Gastroesophageal sphincter (tissue), 4 donors: ENCODE results near the gene FOXD2. TPM values are rescaled to one million over a fixed set of nuclear protein-coding genes. Genes with fewer than 3 reads are reported as not detected.

Source experiments
- ATAC-seq: fragments of 150-250 bp; one replicate; pipeline ENCODE4 v1.9.1; 2016; ENCODE audit warnings: mild to moderate bottlenecking, moderate library complexity
- H3K27ac ChIP-seq, 4 donors: fragments of 200-600 bp; sonication (generic) in 3 of 4; 1 replicate in 3 of 4; 2 replicates in 1 of 4; pipeline ENCODE4 v1.5.1; 2016 to 2019
- H3K27me3 ChIP-seq: fragments of 200-600 bp; sonication (generic); one replicate; pipeline ENCODE4 v1.5.1; 2019
- H3K36me3 ChIP-seq, 2 donors: fragments of 200-600 bp; sonication (generic); one replicate each; pipeline ENCODE4 v1.5.1; 2019; ENCODE audit warnings: control low read depth in 1 of 2
- H3K4me1 ChIP-seq, 3 donors: fragments of 200-600 bp; sonication (generic); 1 replicate in 2 of 3; 2 replicates in 1 of 3; pipeline ENCODE4 v1.5.1; 2016 to 2019; ENCODE audit warnings: control low read depth in 2 of 3
- H3K4me3 ChIP-seq, 2 donors: fragments of 200-600 bp; sonication (generic); one replicate each; pipeline ENCODE4 v1.5.1; 2019; ENCODE audit warnings: mild to moderate bottlenecking in 1 of 2, moderate library complexity in 1 of 2
- H3K9me3 ChIP-seq, 3 donors: fragments of 200-600 bp; sonication (generic); one replicate each; pipeline ENCODE4 v1.5.1; 2017 to 2019; ENCODE audit warnings: control low read depth in 2 of 3
- EP300 ChIP-seq: sonication (generic); formaldehyde crosslinking; IDR thresholded peaks from one replicate; pipeline ENCODE4 v1.6.1; 2017; ENCODE audit warnings: antibody characterized with exemption, mild to moderate bottlenecking
- POLR2A ChIP-seq, 2 donors: fragments of 450-650 bp; IDR thresholded peaks; one replicate each; pipeline ENCODE4 v1.6.1; 2017; ENCODE audit warnings: antibody characterized with exemption in 2 of 2, mild to moderate bottlenecking in 2 of 2, moderate library complexity in 1 of 2
- POLR2AphosphoS5 ChIP-seq: sonication (generic); formaldehyde crosslinking; IDR thresholded peaks from one replicate; pipeline ENCODE4 v1.6.1; 2017; ENCODE audit warnings: antibody characterized with exemption
- WGBS, 2 donors: methylation state at CpG; one replicate each; pipeline ENCODE4 v1.1.5; 2018; ENCODE audit warnings: low coverage in 1 of 2; 5-methylcytosine and 5-hydroxymethylcytosine counted together
- total RNA-seq, 4 donors: library from RNA; depleted of rRNA; stranded (reverse); fragments of >200 nt; gene quantifications; one replicate each; pipeline ENCODE4 v1.1.0, GENCODE V29; 2016
- TF ChIP-seq, protein P1 (sequence below), 4 experiments: fragments of 200-600 bp in 2 of 4; fragments of 450-650 bp in 2 of 4; sonication (generic) in 1 of 4; IDR thresholded peaks; one replicate each; pipeline ENCODE4 v1.5.1; 2017 to 2019; ENCODE audit warnings: antibody characterized with exemption in 4 of 4, mild to moderate bottlenecking in 2 of 4, moderate library complexity in 2 of 4

FOXD2 gene
- total RNA-seq, 4 donors from 2014 or later = 0.04 to 0.81 (median 0.57) TPM

DNA sequence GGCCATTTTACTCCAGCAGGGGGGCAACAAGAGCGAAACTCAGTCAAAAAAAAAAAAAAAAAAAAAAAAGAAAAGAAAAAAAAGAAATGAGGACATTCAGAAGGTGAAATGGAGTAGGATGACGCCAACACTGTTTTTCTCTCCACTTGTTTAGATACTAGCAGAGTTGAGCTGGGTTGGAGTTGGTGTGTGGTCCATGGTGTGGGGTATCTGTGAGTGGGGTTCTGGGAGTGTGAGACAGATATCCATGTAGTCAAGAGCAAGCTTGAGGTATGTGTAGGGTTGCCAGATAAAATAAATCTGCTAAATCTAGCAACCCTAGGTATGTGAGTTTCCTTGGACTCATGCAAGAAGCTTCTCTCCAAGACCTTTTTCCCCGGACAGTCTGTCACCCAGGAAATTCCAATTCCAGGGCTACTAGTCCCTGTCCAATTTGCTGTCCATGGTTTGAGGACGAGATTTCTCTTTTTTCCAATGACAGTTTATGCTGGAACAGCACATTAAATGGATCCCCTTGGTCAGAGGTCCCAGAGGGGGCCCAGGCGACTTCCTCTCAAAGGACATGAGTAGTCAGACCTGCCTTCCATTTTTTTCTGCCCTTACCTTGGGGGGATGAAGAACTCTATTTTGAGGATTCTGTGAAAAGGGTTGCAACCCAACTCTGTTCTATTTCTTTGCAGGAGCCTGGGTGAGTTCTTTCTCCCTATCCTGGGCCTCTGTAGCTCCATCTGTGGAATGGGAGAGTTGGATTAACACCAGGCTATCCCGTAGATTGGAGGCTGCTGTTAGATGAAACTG, 2.1 kb upstream of the FOXD2 start:
- H3K27ac ChIP-seq = no peak overlapping the region
- TF ChIP-seq POLR2AphosphoS5 (no peak), POLR2A (IDR thresholded peaks at IDR 0.05) (no peak), EP300 (no peak)
- TF ChIP-seq, protein P1, sequence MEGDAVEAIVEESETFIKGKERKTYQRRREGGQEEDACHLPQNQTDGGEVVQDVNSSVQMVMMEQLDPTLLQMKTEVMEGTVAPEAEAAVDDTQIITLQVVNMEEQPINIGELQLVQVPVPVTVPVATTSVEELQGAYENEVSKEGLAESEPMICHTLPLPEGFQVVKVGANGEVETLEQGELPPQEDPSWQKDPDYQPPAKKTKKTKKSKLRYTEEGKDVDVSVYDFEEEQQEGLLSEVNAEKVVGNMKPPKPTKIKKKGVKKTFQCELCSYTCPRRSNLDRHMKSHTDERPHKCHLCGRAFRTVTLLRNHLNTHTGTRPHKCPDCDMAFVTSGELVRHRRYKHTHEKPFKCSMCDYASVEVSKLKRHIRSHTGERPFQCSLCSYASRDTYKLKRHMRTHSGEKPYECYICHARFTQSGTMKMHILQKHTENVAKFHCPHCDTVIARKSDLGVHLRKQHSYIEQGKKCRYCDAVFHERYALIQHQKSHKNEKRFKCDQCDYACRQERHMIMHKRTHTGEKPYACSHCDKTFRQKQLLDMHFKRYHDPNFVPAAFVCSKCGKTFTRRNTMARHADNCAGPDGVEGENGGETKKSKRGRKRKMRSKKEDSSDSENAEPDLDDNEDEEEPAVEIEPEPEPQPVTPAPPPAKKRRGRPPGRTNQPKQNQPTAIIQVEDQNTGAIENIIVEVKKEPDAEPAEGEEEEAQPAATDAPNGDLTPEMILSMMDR (IDR thresholded peaks at IDR 0.05) = no peak
- peaks cover 0 to 71% (median 27%) of the 10 kb centered on the region in 3 donors for H3K4me1 ChIP-seq
- H3K27me3 ChIP-seq = peaks cover 99% of the 10 kb centered on the region
- 49 to 88% methylated on average over 2 to 5 of the region's 6 CpGs for WGBS, 2 donors
- H3K4me3 ChIP-seq = peak overlapping the region in 1 of 2 donors; percentile 72
- no peak for ATAC-seq
- no peaks in the 10 kb centered on the region for H3K36me3 ChIP-seq
- H3K9me3 ChIP-seq = no peaks in the 10 kb centered on the region

DNA sequence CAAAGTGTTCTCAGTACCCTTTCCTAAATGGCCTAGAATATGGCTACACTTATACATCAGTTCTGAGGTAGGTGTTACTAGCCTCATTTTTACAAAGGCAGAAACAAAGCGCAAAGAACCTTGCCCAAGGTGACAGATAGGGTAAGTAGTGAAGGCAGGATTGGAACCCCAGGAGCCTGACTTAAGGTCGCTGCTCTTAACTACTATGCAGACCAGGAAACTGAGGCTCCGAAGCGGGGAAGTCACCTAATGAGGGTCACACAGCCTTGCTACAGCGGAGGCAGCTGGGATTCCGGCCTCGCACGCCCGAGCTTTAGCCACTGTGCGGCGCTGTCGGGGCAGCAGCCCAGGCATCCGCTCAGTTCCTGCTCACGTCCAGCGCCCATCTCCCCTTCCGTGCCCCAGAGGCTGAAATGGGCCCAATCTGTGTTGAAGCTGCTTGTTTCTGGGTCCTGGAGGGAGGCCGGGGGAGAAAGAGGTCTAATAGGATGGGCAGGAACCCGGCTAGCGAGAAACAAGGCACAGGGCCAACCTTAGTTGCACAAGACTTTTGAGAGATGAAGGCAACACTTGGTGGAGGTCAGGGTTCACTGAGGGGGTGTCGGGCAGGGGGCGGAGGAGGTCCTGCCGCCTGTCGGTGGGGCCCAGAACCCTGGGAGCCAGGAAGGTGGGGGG, 1.4 kb upstream of the FOXD2 start:
- WGBS, 2 donors = 20 to 28% methylated on average over 2 to 4 of the region's 23 CpGs
- Histone ChIP-seq H3K27ac (peak overlapping the region in 3 of 4 donors; percentile 73 to 82 (median 79)), H3K4me3 (peak overlapping the region; percentile 39 to 72), H3K9me3 (no peaks in the 10 kb centered on the region), H3K36me3 (no peaks in the 10 kb centered on the region), H3K27me3 (peaks cover 99% of the 10 kb centered on the region), H3K4me1 (peaks cover 0 to 71% (median 27%) of the 10 kb centered on the region in 3 donors)
- no peak for TF ChIP-seq POLR2A (IDR thresholded peaks at IDR 0.05)
- TF ChIP-seq, protein P1 (IDR thresholded peaks at IDR 0.05) = peak in 3 of 4 experiments; percentile 57 to 75 (median 62)
- no peak for ATAC-seq

DNA sequence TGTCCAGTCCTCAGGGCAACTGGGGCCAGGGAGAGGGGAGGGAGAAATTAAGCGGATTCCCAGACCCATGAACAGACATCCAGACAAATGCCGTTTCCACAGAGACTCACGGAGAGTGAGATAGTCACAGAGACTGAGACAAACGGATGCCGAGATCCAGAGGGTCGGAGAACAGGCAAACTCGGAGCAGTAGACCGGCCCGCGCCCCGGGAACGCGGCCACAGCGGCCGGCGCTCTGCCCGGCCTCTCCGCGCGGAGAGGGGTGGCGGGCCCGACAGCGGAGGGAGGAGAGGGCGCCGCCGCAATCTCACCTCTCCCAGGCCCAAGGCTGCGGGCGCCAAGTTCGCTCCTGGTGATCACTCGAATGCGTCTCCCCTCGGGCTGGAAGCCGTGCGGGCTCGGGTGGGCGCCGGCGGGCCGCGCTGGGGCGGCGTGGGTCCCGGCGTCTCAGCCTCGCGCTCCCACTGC, 831 bp upstream of the FOXD2 start:
- Histone ChIP-seq H3K27ac (peak overlapping the region in 3 of 4 donors; percentile 73 to 82 (median 79)), H3K9me3 (no peaks in the 10 kb centered on the region), H3K27me3 (peaks cover 99% of the 10 kb centered on the region), H3K36me3 (no peaks in the 10 kb centered on the region), H3K4me3 (peak overlapping the region; percentile 39 to 72), H3K4me1 (peaks cover 0 to 68% (median 26%) of the 10 kb centered on the region in 3 donors)
- TF ChIP-seq EP300 (no peak), POLR2A (IDR thresholded peaks at IDR 0.05) (no peak), POLR2AphosphoS5 (no peak)
- TF ChIP-seq, protein P1 (IDR thresholded peaks at IDR 0.05) = no peak
- 0% methylated on average over 2 of the region's 46 CpGs; no CpG with 5 or more reads in 1 of the 2 donors for WGBS, 2 donors
- ATAC-seq = no peak

DNA sequence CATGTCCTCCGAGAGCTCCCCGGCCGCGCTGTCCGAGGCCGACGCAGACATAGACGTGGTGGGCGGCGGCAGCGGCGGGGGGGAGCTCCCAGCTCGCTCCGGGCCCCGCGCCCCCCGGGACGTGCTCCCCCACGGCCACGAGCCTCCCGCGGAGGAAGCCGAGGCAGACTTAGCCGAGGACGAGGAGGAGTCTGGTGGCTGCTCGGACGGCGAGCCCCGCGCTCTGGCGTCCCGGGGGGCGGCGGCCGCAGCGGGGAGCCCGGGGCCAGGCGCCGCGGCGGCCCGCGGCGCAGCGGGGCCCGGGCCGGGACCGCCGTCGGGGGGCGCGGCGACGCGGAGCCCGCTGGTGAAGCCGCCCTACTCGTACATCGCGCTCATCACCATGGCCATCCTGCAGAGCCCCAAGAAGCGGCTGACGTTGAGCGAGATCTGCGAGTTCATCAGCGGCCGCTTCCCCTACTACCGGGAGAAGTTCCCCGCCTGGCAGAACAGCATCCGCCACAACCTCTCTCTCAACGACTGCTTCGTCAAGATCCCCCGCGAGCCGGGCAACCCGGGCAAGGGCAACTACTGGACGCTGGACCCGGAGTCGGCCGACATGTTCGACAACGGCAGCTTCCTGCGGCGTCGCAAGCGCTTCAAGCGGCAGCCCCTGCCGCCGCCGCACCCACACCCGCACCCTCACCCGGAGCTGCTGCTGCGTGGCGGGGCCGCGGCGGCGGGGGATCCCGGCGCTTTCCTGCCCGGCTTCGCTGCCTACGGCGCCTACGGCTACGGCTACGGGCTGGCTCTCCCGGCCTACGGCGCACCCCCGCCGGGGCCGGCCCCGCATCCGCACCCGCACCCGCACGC, 547 bp downstream of the FOXD2 start:
- H3K36me3 ChIP-seq = no peaks in the 10 kb centered on the region
- TF ChIP-seq POLR2AphosphoS5 (no peak), POLR2A (IDR thresholded peaks at IDR 0.05) (no peak), EP300 (no peak)
- TF ChIP-seq, protein P1 (IDR thresholded peaks at IDR 0.05) = no peak
- H3K9me3 ChIP-seq = no peaks in the 10 kb centered on the region
- H3K4me1 ChIP-seq = peaks cover 0 to 55% (median 18%) of the 10 kb centered on the region in 3 donors
- peak overlapping the region; percentile 39 to 72 for H3K4me3 ChIP-seq
- no CpG with 5 or more reads among the region's 117 CpGs for WGBS, 2 donors
- peaks cover 99% of the 10 kb centered on the region for H3K27me3 ChIP-seq
- peak overlapping the region in 3 of 4 donors; percentile 73 to 82 (median 79) for H3K27ac ChIP-seq
- ATAC-seq = no peak
